Measurements from ENCODE around the gene BCLAF1.
A peak's percentile ranks its signal among the peaks of the same experiment; 100 is the strongest.

The BCLAF1 gene

GRCh38 chr6:136226674-136227377 lies 62.8 kb downstream of the BCLAF1 start:
- TF ChIP-seq RAD21 (IDR thresholded peaks at IDR 0.05; ENCODE audit: low read depth): no peak

DNA sequence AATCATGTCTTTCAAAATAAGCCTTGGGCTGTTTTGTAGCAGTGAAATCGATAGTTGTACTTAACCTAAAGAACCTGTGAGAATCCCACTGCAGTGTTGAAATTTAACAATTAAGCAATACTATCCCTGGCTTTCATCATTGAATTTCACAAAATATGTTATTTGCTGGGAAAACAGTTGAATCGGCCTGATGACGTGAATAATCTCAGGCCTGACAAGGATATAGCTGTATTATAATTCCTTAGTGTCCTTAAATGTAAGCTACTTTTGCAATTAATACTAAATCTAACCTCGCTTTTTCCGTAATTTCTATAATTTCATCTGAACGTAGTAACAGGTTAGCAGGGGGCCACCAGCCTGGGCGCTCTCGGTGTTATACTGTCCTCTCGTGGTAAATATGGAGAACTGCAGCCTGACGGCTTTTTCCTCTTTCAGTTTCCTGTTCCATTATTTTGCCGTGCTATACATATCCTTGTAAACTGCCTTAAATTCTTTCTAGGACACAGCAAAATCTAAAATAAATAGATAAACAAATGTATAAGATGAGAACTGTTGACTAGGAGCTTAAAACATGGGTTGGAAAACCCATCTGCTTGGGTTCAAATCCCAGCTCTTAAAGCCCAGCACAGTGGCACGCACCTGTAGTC lies 63.5 kb downstream of the BCLAF1 start:
- no peak for TF ChIP-seq TAF1 (IDR thresholded peaks at IDR 0.05; ENCODE audit: low read depth)
- TF ChIP-seq NFIC (IDR thresholded peaks at IDR 0.05): no peak
- peak; percentile 32; the same call in 1 of the 2 replicates for TF ChIP-seq TEAD4 (IDR thresholded peaks at IDR 0.05)
- TF ChIP-seq CEBPB (IDR thresholded peaks at IDR 0.05): peak; percentile 87
- no peak for TF ChIP-seq CREB1 (IDR thresholded peaks at IDR 0.05; ENCODE audit: low read depth)
- no peak for TF ChIP-seq YY1 (IDR thresholded peaks at IDR 0.05; ENCODE audit: low read depth)
- TF ChIP-seq USF1 (IDR thresholded peaks at IDR 0.05): no peak
- TF ChIP-seq EP300 (IDR thresholded peaks at IDR 0.05; ENCODE audit: borderline replicate concordance): no peak
- peak; percentile 100 for TF ChIP-seq RAD21 (IDR thresholded peaks at IDR 0.05; ENCODE audit: low read depth)

GRCh38 chr6:136225496-136225895 lies 64.2 kb downstream of the BCLAF1 start:
- TF ChIP-seq NFIC (IDR thresholded peaks at IDR 0.05): no peak

- TF ChIP-seq CREB1 (IDR thresholded peaks at IDR 0.05; ENCODE audit: low read depth): no peak
- no peak for TF ChIP-seq REST (IDR thresholded peaks at IDR 0.05; ENCODE audit: low read depth)
- TF ChIP-seq USF1 (IDR thresholded peaks at IDR 0.05): no peak
- no peak for TF ChIP-seq EGR1 (IDR thresholded peaks at IDR 0.05)
- TF ChIP-seq RAD21 (IDR thresholded peaks at IDR 0.05; ENCODE audit: low read depth): no peak
- TF ChIP-seq YY1 (IDR thresholded peaks at IDR 0.05; ENCODE audit: low read depth): no peak
- TF ChIP-seq ZBTB7A (IDR thresholded peaks at IDR 0.05; ENCODE audit: low read depth): no peak
Measured at GRCh38 chr6:136216503-136217401, 72.9 kb downstream of the BCLAF1 start.

- TF ChIP-seq REST (IDR thresholded peaks at IDR 0.05; ENCODE audit: low read depth): no peak
- TF ChIP-seq USF1 (IDR thresholded peaks at IDR 0.05): no peak
- TF ChIP-seq CEBPB (IDR thresholded peaks at IDR 0.05): no peak
- no peak for TF ChIP-seq CREB1 (IDR thresholded peaks at IDR 0.05; ENCODE audit: low read depth)
- no peak for TF ChIP-seq MAX (IDR thresholded peaks at IDR 0.05)
- TF ChIP-seq NFIC (IDR thresholded peaks at IDR 0.05): no peak
- TF ChIP-seq YY1 (IDR thresholded peaks at IDR 0.05; ENCODE audit: low read depth): no peak
- TF ChIP-seq TAF1 (IDR thresholded peaks at IDR 0.05; ENCODE audit: low read depth): no peak
Measured at GRCh38 chr6:136213853-136214252, 75.8 kb downstream of the BCLAF1 start.

DNA sequence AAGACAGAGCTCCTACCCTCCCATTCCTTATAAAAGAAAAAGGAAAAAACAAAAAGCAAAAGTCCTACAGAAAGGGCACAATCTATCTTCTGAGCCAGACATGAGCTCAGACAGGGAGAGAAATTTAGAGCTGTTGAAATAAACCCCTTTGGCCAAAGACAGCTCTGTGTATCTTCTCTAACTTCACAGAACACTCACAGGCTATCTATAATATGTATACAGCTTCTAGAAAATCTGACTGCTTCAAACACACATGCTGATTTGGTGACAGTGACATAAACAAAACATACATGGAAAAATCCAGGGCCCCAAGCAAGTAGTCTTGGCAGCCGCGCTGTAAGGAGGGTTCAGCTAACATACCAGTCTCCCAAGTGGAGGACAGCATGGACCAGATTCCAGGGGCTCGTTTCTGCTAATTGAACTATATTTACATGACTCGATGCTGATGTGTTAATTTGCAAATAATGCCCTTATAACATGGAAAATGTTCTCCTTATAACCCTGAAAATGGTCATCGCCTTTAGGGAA lies 76.6 kb downstream of the BCLAF1 start:
- no peak for TF ChIP-seq RAD21 (IDR thresholded peaks at IDR 0.05; ENCODE audit: low read depth)
- no peak for TF ChIP-seq USF1 (IDR thresholded peaks at IDR 0.05)
- no peak for TF ChIP-seq FOXM1 (IDR thresholded peaks at IDR 0.05; ENCODE audit: borderline replicate concordance, low read depth)
- no peak for TF ChIP-seq EGR1 (IDR thresholded peaks at IDR 0.05)
- TF ChIP-seq TEAD4 (IDR thresholded peaks at IDR 0.05): no peak
- no peak for TF ChIP-seq CEBPB (IDR thresholded peaks at IDR 0.05)
- no peak for TF ChIP-seq ZBTB7A (IDR thresholded peaks at IDR 0.05; ENCODE audit: low read depth)
- TF ChIP-seq CREB1 (IDR thresholded peaks at IDR 0.05; ENCODE audit: low read depth): no peak
